GM18870 (cell line): ENCODE data around the gene CCDC127.
"Not testable (repeated sequence)": the region's sequence is repeated elsewhere in the genome, so short reads cannot be mapped to it uniquely, and the experiment has no call there.

Experiments
- ATAC-seq: cut with Tn5 transposase; IDR thresholded peaks from one replicate; pipeline ENCODE4 v1.9.1; 2021; ENCODE audit warnings: moderate library complexity; ENCODE audit not compliant: unreplicated experiment

The CCDC127 gene

GRCh38 chr5:173392-174290 lies 44.3 kb downstream of the CCDC127 start:
- ATAC-seq, result no peak

- no peak for ATAC-seq
Measured at GRCh38 chr5:172841-173251, 45.1 kb downstream of the CCDC127 start.

- ATAC-seq, result no peak
Measured at GRCh38 chr5:172421-172820, 45.5 kb downstream of the CCDC127 start.

- ATAC-seq, result no peak
Measured at GRCh38 chr5:171801-172331, 46.1 kb downstream of the CCDC127 start.

- no peak for ATAC-seq
Measured at GRCh38 chr5:170971-171800, 46.8 kb downstream of the CCDC127 start.

- no peak for ATAC-seq
Measured at GRCh38 chr5:169728-170094, 48.2 kb downstream of the CCDC127 start.

- no peak for ATAC-seq
Measured at GRCh38 chr5:169071-169727, 48.8 kb downstream of the CCDC127 start.

- no peak for ATAC-seq
Measured at GRCh38 chr5:167982-168660, 49.8 kb downstream of the CCDC127 start.

- ATAC-seq, result no peak
Measured at GRCh38 chr5:167511-167910, 50.4 kb downstream of the CCDC127 start.

DNA sequence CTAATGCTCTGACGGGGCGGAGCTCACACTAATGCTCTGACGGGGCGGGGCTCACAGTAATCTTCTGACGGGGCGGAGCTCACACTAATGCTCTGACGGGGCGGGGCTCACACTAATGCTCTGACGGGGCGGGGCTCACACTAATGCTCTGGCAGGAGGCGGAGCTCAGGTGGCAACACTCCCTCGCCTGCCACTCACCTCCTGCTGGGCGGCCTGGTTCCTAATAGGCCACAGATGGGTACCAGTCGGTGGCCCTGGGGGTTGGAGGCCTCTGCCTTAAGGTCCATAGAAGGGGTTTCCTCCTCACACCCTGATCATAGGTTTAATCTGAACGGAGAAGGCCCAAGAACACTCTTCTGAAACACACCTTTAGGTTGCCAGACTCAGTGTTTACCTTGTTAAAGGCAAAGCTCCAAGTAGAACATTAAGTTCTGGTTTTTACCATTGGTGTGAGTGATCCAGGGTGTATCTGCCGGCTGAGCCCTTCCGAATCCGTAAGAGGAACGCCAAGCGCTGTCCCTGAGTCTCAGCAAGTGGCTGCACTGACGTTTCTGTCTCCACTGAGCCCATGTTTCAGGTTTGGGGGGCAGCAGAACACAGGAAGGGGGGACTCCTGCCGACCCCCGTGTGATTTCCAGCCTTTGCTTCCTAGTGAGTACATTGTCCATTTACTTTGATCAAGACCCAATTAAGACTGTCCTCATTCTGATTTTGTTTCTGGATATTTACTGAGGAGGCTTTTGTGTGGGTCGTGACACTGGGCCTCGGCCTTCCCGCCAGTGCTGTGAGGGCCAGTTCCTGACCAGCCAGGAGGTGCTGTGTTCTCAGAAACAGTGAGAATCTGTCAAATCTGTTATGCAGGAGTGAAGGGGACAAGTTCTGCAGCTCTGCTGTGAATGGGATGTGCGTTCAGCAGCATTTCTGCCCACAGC lies 51.2 kb downstream of the CCDC127 start:
- ATAC-seq, result no peak

GRCh38 chr5:164783-165182 lies 53.2 kb downstream of the CCDC127 start:
- not testable (repeated sequence) for ATAC-seq

DNA sequence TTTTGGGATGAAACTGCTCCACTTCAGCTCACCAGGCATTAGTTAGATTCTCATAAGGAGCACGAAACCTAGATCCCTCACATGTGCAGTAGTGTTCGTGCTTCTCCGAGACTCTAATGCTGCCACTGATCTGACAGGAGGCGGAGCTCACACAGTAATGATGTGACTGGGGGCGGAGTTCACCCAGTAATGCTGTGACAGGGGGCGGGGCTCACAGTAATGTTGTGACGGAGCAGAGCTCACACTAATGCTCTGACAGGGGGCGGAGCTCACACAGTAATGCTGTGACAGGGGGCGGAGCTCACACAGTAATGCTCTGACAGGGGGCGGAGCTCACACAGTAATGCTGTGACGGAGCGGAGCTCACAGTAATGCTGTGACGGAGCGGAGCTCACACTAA lies 53.7 kb downstream of the CCDC127 start:
- no peak for ATAC-seq

DNA sequence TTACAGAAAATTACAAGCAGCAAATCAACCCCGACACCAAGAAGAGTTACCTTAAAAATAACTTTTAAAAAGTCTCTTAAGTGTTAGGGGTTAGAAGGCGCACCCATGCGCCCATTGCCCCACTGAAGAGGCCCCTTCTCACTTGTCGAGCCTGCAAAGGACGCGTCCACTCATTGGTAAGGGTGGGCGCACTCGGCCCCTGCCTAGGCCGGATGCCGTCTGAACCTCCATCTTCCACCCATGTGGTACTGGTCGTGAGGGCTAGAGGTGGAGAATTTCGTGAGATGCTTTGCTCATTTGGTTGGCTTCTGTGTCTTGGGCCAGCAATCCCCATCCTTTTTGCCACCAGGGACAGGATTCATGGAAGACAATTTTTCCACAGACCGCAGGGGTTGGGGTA lies 54.1 kb downstream of the CCDC127 start:
- no peak for ATAC-seq

DNA sequence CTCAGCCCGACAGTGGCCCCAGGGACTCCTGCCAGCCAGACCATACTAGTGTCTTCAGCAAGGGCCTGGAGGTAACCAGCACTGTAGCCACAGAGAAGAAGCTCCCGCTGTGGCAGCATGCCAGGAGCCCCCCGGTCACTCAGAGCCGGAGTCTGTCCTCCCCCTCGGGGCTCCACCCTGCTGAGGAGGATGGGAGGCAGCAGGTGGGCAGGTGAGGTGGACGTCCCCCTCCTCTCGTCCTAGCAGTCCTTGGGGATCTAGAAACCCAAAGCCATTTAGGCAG lies 54.7 kb downstream of the CCDC127 start:
- ATAC-seq, result no peak

- ATAC-seq, result no peak
Measured at GRCh38 chr5:162565-163337, 55.2 kb downstream of the CCDC127 start.

DNA sequence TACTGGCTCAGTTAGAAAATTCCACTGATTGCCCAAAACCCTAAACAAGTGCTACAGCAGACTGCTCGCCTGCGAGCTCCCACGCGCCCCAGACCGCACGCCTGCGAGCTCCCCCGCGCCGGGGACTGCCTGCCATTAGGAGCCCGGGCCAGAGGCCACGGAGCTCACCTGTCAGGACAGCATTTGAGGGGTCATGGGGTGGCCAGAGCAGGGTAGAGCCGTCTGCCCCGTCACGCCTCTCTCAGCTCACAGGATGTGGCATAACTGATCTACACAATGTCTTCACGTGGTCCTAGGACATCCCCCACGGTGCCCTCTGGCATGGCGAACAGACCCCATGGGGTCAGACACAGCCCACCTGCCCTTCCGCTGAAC lies 55.8 kb downstream of the CCDC127 start:
- ATAC-seq, result no peak

GRCh38 chr5:161803-162110 lies 56.2 kb downstream of the CCDC127 start:
- no peak for ATAC-seq

DNA sequence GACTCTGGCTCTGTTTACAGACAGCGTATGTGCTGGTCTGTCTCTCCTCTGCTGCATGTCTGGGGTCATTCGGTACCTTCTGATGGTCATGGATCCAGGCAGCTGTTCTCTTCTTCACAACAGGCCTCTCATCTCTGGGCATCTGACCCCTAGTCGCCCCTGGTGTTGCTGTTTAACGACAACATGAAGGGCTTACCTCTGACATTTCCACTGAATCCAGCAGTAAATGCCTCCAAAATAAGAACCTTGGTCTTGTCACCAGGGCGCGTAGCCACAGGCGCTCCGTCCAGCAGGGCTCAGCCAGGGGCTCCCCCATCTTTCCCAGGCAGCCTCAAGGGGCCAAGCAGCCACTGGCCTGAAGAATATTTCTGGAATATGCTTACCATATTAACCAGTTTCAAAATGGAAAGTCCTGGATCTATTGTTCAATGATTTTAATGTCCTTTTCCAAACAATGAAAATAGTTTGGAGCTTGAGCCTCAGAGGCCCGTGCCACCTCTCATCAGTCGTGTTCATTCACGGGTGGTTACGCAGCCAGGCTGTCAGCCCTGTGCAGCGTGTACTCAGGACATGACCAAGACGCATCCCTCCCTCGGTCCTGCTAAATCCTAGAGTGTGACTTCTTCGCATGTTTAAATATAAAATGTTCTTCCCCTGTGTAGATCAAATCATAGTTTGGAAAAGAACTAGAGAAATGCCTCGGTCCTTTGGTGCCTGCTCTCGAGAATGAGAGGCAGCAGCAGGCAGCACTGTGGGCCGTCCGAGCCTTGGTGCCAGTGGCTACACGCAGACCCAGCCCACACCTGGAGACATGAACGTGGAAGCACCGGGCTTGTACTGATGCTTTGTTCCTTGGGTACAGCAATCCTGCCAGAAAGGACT lies 56.8 kb downstream of the CCDC127 start:
- no peak for ATAC-seq

GRCh38 chr5:160173-160510 lies 57.8 kb downstream of the CCDC127 start:
- ATAC-seq, result no peak
